ENCODE measurements around the gene DTNBP1. TPM values are rescaled to one million over a fixed set of nuclear protein-coding genes. Genes with fewer than 3 reads are reported as not detected.

Gene DTNBP1
- total and polyA plus RNA-seq, 2 of the 4 experiments (the other 2 are of a cell fraction): 4.8 to 18.7 TPM

GRCh38 chr6:15592610-15593009 lies 70.2 kb downstream of the DTNBP1 start:
- no peak overlapping the region for H3K23ac ChIP-seq (ENCODE audit: low read depth, low read length)
- H3K27ac ChIP-seq (ENCODE audit: insufficient read depth, low read length): no peak overlapping the region
- no peak overlapping the region for H2AK5ac ChIP-seq (ENCODE audit: low read depth, low read length)
- H4K5ac ChIP-seq (ENCODE audit: low read depth, low read length): no peak overlapping the region
- no peak overlapping the region for H2BK120ac ChIP-seq (ENCODE audit: low read depth, low read length)
- H3K9ac ChIP-seq (ENCODE audit: low read depth, low read length): no peak overlapping the region
- no peak for TF ChIP-seq MAFK (IDR thresholded peaks at IDR 0.05; ENCODE audit: low read depth, low read length)
- no peak for TF ChIP-seq FOS (IDR thresholded peaks at IDR 0.05; ENCODE audit: low read depth, low read length)
- no peak for TF ChIP-seq RAD21 (IDR thresholded peaks at IDR 0.05; ENCODE audit: low read length)
- TF ChIP-seq MXI1 (IDR thresholded peaks at IDR 0.05; ENCODE audit: borderline replicate concordance, low read depth, low read length): no peak
- no peak for TF ChIP-seq RCOR1 (IDR thresholded peaks at IDR 0.05; ENCODE audit: insufficient replicate concordance, low read length)
- TF ChIP-seq MAZ (IDR thresholded peaks at IDR 0.05; ENCODE audit: borderline replicate concordance, low read depth, low read length): no peak
- no peak for TF ChIP-seq ELK1 (IDR thresholded peaks at IDR 0.05; ENCODE audit: borderline replicate concordance, low read depth, low read length)
- TF ChIP-seq BHLHE40 (IDR thresholded peaks at IDR 0.05; ENCODE audit: low read depth, low read length): no peak
- no peak for TF ChIP-seq NFE2L2 (IDR thresholded peaks at IDR 0.05; ENCODE audit: low read depth, low read length)
- TF ChIP-seq RFX5 (IDR thresholded peaks at IDR 0.05; ENCODE audit: low read depth, low read length): no peak
- TF ChIP-seq SMC3 (IDR thresholded peaks at IDR 0.05; ENCODE audit: low read depth, low read length): no peak
- TF ChIP-seq CEBPB (IDR thresholded peaks at IDR 0.05; ENCODE audit: low read depth, low read length): no peak
- TF ChIP-seq POLR2A (IDR thresholded peaks at IDR 0.05; ENCODE audit: low read depth, low read length): no peak
- no peak for TF ChIP-seq USF2 (IDR thresholded peaks at IDR 0.05; ENCODE audit: low read depth, low read length)
- TF ChIP-seq CHD1 (IDR thresholded peaks at IDR 0.05; ENCODE audit: low read depth, low read length): no peak
- TF ChIP-seq, protein P1, sequence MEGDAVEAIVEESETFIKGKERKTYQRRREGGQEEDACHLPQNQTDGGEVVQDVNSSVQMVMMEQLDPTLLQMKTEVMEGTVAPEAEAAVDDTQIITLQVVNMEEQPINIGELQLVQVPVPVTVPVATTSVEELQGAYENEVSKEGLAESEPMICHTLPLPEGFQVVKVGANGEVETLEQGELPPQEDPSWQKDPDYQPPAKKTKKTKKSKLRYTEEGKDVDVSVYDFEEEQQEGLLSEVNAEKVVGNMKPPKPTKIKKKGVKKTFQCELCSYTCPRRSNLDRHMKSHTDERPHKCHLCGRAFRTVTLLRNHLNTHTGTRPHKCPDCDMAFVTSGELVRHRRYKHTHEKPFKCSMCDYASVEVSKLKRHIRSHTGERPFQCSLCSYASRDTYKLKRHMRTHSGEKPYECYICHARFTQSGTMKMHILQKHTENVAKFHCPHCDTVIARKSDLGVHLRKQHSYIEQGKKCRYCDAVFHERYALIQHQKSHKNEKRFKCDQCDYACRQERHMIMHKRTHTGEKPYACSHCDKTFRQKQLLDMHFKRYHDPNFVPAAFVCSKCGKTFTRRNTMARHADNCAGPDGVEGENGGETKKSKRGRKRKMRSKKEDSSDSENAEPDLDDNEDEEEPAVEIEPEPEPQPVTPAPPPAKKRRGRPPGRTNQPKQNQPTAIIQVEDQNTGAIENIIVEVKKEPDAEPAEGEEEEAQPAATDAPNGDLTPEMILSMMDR (conservative IDR thresholded peaks at IDR 0.05; ENCODE audit: low read depth, low read length): no peak
- dilution Hi-C loops (cut with HindIII; ENCODE audit: low sequenced_read_pairs, unreplicated experiment): no loop called here
- no peak overlapping the region for H3K14ac ChIP-seq (replicated peaks; ENCODE audit: low read depth, low read length)
- H2BK20ac ChIP-seq (ENCODE audit: low read depth, low read length): no peak overlapping the region
- DNase-seq (no peak), ATAC-seq (ENCODE audit: low read depth) (no peak)
- peaks cover 5% of the 10 kb centered on the region; the same call in 1 of the 2 replicates for H3K4me1 ChIP-seq (ENCODE audit: control insufficient read depth, insufficient read depth, low read length)
- H2AK9ac ChIP-seq (replicated peaks; ENCODE audit: low read depth, low read length, poor library complexity): no peak overlapping the region
- no peak overlapping the region for H2BK15ac ChIP-seq (ENCODE audit: low read depth, low read length)
- in situ Hi-C loops (cut with MboI; ENCODE audit: low sequenced_read_pairs): no loop called here
- no peak overlapping the region for H2BK5ac ChIP-seq (ENCODE audit: low read depth, low read length, poor library complexity, severe bottlenecking)
- CTCF ChIA-PET: no interaction called here
- no peak overlapping the region for H3K4me2 ChIP-seq (ENCODE audit: low read depth, low read length)
- H4K8ac ChIP-seq (ENCODE audit: low read depth in 2 of 2, low read length in 2 of 2): no peak overlapping the region
- H3K4me3 ChIP-seq (ENCODE audit: insufficient read depth, low read depth, low read length): no peak overlapping the region
- no peak overlapping the region for H3K18ac ChIP-seq (ENCODE audit: low read depth, low read length)
- intact Hi-C loops (cut with micrococcal nuclease): no loop called here
- H3K4ac ChIP-seq (ENCODE audit: low read depth, low read length): no peak overlapping the region
- peaks cover 3% of the 10 kb centered on the region; the same call in 1 of the 2 replicates for H3K9me1 ChIP-seq (ENCODE audit: insufficient read depth, low read length)
- WGBS, 2 experiments (ENCODE audit: extremely low coverage in 2 of 2, insufficient read length in 1 of 2): no CpG with 5 or more reads among the region's 2 CpGs
- POLR2A ChIA-PET (ENCODE audit: unreplicated experiment): no interaction called here
- no peaks in the 10 kb centered on the region for H3K9me3 ChIP-seq (ENCODE audit: control insufficient read depth, insufficient read depth, low read length)
- H4K91ac ChIP-seq (ENCODE audit: insufficient read depth, low read depth, low read length): no peak overlapping the region
- BruUV-seq (replicated peaks): no TSS peak
- no peak overlapping the region for H3K56ac ChIP-seq (ENCODE audit: extremely low read depth, insufficient read depth, low read length)
- no peak overlapping the region for H2AFZ ChIP-seq (replicated peaks; ENCODE audit: low read length, poor library complexity)
- no peaks in the 10 kb centered on the region for H3K36me3 ChIP-seq (ENCODE audit: control insufficient read depth, insufficient read depth, low read length)
- peaks cover 4 to 5% of the 10 kb centered on the region in 2 experiments; a peak in 1 of 4 replicates for H3K79me1 ChIP-seq (ENCODE audit: low read depth in 1 of 2, low read length in 2 of 2)
- H3K27me3 ChIP-seq (ENCODE audit: control insufficient read depth, insufficient read depth, low read length): no peaks in the 10 kb centered on the region
- H4K20me1 ChIP-seq (ENCODE audit: insufficient read depth, low read length): no peaks in the 10 kb centered on the region
